PC-9 (cell line): Measurements from ENCODE around the gene IKZF1. TPM values are rescaled to one million over a fixed set of nuclear protein-coding genes. Genes with fewer than 3 reads are reported as not detected.

ENCODE experiments used
- BruUV-seq: library from RNA; stranded (reverse); fragments of 400-500 nt; replicated peaks from 2 replicates; lab custom pipeline; 2021; lab: Mats Ljungman, UMichigan
- CTCF ChIA-PET: fragments of 300-600 bp; sonication (Branson Sonifier 250); formaldehyde crosslinking; loops from one replicate; lab custom pipeline; 2022; ENCODE audit warnings: antibody characterized with exemption; lab: Charles Lee
- POLR2A ChIA-PET: fragments of 300-600 bp; sonication (Branson Sonifier 250); formaldehyde crosslinking; loops from one replicate; lab custom pipeline; 2022; ENCODE audit warnings: antibody characterized with exemption; ENCODE audit not compliant: unreplicated experiment; lab: Charles Lee
- DNase-seq, 2 experiments: peaks; one replicate each; pipeline versions ENCODE4 v3.0.0 to v3.0.0-alpha.2; 2015 to 2022; ENCODE audit warnings: mixed read lengths in 1 of 2
- H2AFZ ChIP-seq: fragments of 200-600 bp; sonication (generic); 2 replicates; pipeline ENCODE4 v1.8.1; 2017; ENCODE audit warnings: antibody characterized with exemption
- H3F3A ChIP-seq: fragments of 200-600 bp; sonication (generic); 2 replicates; pipeline ENCODE4 v1.8.1; 2017; ENCODE audit warnings: antibody characterized with exemption, mild to moderate bottlenecking, low read depth; ENCODE audit not compliant: insufficient read depth
- H3K27ac ChIP-seq: fragments of 200-600 bp; sonication (generic); 2 replicates; pipeline ENCODE4 v1.6.1; 2016; ENCODE audit warnings: mixed run types
- H3K27me3 ChIP-seq: fragments of 200-600 bp; sonication (generic); 2 replicates; pipeline ENCODE4 v1.6.1; 2016; ENCODE audit warnings: low read depth, mixed run types; ENCODE audit not compliant: insufficient read depth
- H3K36me3 ChIP-seq: fragments of 200-600 bp; sonication (generic); 2 replicates; pipeline ENCODE4 v1.6.1; 2016; ENCODE audit warnings: low read depth, mixed run types
- H3K4me1 ChIP-seq: fragments of 200-600 bp; sonication (generic); replicated peaks from 2 replicates; pipeline ENCODE4 v1.6.1; 2016; ENCODE audit warnings: mixed run types; ENCODE audit not compliant: insufficient read depth
- H3K4me2 ChIP-seq: fragments of 200-600 bp; sonication (generic); 2 replicates; pipeline ENCODE4 v1.6.1; 2017; ENCODE audit warnings: mixed run types
- H3K4me3 ChIP-seq: fragments of 200-600 bp; sonication (generic); 2 replicates; pipeline ENCODE4 v1.6.1; 2016; ENCODE audit warnings: mixed run types
- H3K79me2 ChIP-seq: fragments of 200-600 bp; sonication (generic); 2 replicates; pipeline ENCODE4 v1.6.1; 2017; ENCODE audit warnings: low read depth, mixed run types
- H3K9me2 ChIP-seq: fragments of 200-600 bp; sonication (generic); 2 replicates; pipeline ENCODE4 v1.8.1; 2017; ENCODE audit warnings: mild to moderate bottlenecking; ENCODE audit not compliant: insufficient read depth
- H3K9me3 ChIP-seq: fragments of 200-600 bp; sonication (generic); 2 replicates; pipeline ENCODE4 v1.8.1; 2016; ENCODE audit warnings: low read depth; ENCODE audit not compliant: insufficient read depth
- H4K20me1 ChIP-seq: fragments of 200-600 bp; sonication (generic); 2 replicates; pipeline ENCODE4 v1.8.1; 2017; ENCODE audit not compliant: insufficient read depth
- EZH2 ChIP-seq: fragments of 200-600 bp; sonication (generic); IDR thresholded peaks from 2 replicates; pipeline ENCODE4 v1.8.0; 2017; ENCODE audit warnings: antibody characterized with exemption, low read depth
- intact Hi-C: fragments of 100-400 bp; cut with micrococcal nuclease; formaldehyde crosslinking; loops from one replicate; pipeline ENCODE4 v1.10.0; 2022; ENCODE audit not compliant: unreplicated experiment
- total RNA-seq: library from RNA; stranded (reverse); gene quantifications from 2 replicates; pipeline ENCODE4 v1.2.3, GENCODE V29; 2021
- TF ChIP-seq, protein P1 (sequence below): fragments of 200-600 bp; sonication (generic); conservative IDR thresholded peaks from 2 replicates; pipeline ENCODE4 v1.6.1; 2017; ENCODE audit warnings: mixed run types, antibody characterized with exemption, mild to moderate bottlenecking, moderate library complexity

Gene IKZF1
- total RNA-seq, 1 experiment from 2014 or later, result not detected

DNA sequence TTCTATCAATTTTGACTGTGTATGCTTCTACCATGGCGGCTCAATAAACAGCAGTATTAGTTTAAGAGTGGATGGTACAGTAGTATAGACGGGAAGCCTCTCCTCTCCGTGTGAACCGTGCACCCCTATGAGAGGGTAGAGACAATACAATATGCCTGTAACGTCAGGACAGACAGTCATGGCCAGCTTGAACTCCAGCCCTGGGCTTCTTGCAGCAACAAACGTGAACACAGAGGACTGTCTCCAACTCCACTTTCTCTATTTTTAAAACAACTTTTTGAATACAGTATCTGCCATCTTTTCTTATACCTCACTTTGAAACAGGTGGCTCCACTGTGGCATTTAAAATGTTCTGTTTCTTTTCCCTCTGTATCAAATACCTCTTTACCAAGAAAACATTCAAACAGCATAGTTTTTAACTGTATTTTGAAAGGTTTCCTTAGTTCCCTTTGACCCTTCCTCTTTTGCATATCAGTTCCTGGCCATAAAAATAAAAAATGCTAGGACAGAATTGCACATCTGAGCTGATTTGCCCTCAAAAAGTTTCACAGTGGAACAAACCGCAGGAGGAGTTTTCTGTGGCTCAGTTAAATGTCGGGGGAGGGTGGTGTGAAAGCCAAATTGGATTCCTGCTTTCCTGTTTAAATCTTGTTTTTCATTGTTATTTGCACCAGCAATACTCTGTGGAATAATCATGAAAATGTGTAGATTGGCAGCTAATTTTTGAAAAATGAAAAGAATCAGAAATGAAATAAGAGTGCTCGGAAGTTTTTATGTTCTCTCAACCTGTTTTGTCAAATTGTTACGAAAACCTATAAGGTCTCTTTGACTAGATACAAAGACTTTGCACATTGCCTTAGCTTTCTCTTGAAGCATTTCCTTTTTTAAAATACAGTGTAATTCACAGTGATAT lies 8.0 kb downstream of the IKZF1 start:
- H3K4me1 ChIP-seq, result no peaks in the 10 kb centered on the region
- no peak overlapping the region for H3K27ac ChIP-seq
- H3K79me2 ChIP-seq, result no peaks in the 10 kb centered on the region
- ChIA-PET CTCF (no interaction called here), POLR2A (no interaction called here)
- no peaks in the 10 kb centered on the region for H3F3A ChIP-seq
- no peak for TF ChIP-seq EZH2
- TF ChIP-seq, protein P1, sequence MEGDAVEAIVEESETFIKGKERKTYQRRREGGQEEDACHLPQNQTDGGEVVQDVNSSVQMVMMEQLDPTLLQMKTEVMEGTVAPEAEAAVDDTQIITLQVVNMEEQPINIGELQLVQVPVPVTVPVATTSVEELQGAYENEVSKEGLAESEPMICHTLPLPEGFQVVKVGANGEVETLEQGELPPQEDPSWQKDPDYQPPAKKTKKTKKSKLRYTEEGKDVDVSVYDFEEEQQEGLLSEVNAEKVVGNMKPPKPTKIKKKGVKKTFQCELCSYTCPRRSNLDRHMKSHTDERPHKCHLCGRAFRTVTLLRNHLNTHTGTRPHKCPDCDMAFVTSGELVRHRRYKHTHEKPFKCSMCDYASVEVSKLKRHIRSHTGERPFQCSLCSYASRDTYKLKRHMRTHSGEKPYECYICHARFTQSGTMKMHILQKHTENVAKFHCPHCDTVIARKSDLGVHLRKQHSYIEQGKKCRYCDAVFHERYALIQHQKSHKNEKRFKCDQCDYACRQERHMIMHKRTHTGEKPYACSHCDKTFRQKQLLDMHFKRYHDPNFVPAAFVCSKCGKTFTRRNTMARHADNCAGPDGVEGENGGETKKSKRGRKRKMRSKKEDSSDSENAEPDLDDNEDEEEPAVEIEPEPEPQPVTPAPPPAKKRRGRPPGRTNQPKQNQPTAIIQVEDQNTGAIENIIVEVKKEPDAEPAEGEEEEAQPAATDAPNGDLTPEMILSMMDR, result no peak
- H3K27me3 ChIP-seq, result peaks cover 99% of the 10 kb centered on the region
- DNase-seq, result no peak
- intact Hi-C loops, result no loop called here
- no peaks in the 10 kb centered on the region for H4K20me1 ChIP-seq
- no TSS peak for BruUV-seq
- no peak overlapping the region for H3K4me2 ChIP-seq
- H3K4me3 ChIP-seq, result no peak overlapping the region
- H3K9me2 ChIP-seq, result no peaks in the 10 kb centered on the region
- H3K36me3 ChIP-seq, result no peaks in the 10 kb centered on the region
- H3K9me3 ChIP-seq, result no peaks in the 10 kb centered on the region
- no peak overlapping the region for H2AFZ ChIP-seq

DNA sequence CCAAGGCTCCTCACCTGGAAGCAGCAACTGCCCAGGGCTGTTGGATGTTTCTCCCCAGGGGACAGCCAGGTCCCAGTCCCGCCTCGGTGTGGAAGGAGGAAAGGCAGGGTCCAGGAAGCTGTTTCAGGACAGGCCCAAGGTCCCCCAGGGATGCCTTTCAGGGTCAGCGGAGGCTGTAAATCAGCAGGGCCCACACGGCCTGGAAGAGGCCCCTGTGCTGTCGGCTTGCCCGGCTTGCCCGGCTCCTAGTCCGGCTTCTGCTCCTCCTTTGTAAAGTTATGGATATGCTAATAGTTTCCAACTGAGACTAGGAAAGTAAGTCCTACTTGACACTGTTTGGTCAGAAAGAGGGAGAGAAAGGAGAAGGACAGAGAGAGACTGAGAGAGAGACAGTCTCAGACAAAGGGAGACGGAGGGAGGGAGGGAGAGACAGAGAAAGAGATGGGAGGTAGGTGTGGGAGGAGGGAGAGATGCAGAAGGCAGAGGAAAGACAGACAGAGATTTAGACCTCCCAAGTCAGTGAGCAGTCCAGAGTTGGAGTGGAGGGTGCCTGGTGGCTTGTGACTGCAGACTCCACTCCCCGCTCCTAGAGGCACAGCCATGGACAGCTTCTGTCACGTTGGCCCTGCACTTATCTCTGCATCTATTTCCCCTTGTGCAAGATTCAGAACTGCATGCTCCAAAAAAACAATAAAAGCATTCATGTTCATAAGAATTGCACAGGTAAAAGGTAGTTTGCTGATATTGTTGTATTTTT lies 10.5 kb downstream of the IKZF1 start:
- BruUV-seq, result no TSS peak

More for the DNA sequence above, 10.5 kb downstream of the IKZF1 start:
- Histone ChIP-seq H3K9me2 (no peaks in the 10 kb centered on the region), H3K36me3 (no peaks in the 10 kb centered on the region), H3K27me3 (peaks cover 100% of the 10 kb centered on the region), H2AFZ (no peak overlapping the region), H4K20me1 (no peaks in the 10 kb centered on the region), H3F3A (no peaks in the 10 kb centered on the region), H3K4me2 (no peak overlapping the region), H3K4me3 (no peak overlapping the region), H3K9me3 (no peaks in the 10 kb centered on the region), H3K27ac (no peak overlapping the region), H3K4me1 (no peaks in the 10 kb centered on the region), H3K79me2 (no peaks in the 10 kb centered on the region)
- intact Hi-C loops, result no loop called here
- DNase-seq, result no peak
- no peak for TF ChIP-seq EZH2
- TF ChIP-seq, protein P1, result no peak
- ChIA-PET CTCF (no interaction called here), POLR2A (no interaction called here)
